ENCODE results near the gene CCDC142.

CCDC142 gene

DNA sequence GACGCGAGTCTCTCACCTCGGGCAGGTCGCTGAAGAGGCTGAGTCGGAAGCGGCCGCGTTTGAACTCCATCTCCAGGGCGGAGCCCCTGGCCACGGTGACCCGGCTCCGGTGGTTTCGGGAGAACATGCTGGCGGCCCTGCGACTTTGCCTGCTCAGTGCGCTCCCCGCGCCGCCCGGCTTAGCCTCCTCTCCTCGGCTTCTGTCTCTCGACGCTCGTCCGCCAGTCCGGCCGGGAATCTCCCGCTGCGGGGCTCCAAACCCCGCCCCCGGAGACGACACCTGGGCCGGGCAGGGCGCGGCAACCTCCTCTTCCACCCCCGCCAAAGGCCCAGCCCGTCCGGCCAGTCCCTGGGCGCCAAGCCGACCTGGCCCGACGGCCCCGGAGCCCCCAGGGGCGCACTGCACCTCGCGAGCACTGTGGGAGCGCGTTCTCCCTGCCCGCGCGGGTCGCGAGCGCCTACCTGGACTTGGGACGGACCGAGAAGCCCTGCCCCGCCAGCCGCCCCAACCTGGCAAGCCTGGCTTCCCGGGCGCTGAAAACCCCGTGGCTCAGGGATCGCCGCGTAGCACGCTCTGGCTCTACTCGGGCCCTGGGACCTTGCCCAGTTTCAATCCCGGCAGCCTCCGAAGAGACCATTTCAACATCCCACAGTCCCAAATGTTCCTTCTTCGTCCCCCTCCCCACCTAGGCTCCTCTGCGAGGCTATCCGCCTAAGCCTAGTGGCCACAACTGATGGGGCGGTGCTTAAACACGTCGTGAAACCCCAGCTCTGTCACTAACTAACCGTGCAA is 40.9 kb downstream of the CCDC142 start, which contains the start of gene RTKN:
RTKN (minus strand) TSS at position 248 of the 793 bp plus-strand sequence; CDS start at position 127, 121 bp downstream.
- H3K4me3 ChIP-seq (ENCODE audit: low read depth in 1 of 2, low read length in 2 of 2), result peak within 1 kb of the TSS; percentile 48 to 88
- no peaks in the 10 kb centered on the region for H3K36me3 ChIP-seq (ENCODE audit: insufficient read depth, low read length)
- peaks cover 0 to 18% of the 10 kb centered on the region in 2 donors for H3K27me3 ChIP-seq (ENCODE audit: control insufficient read depth in 1 of 2, insufficient read depth in 2 of 2, low read length in 2 of 2)
- H3K9me3 ChIP-seq (ENCODE audit: low read length), result no peaks in the 10 kb centered on the region
- H3K4me1 ChIP-seq (ENCODE audit: insufficient read depth, low read length), result peaks cover 12% of the 10 kb centered on the region
- peak within 1 kb of the TSS; percentile 39 for H3K27ac ChIP-seq (ENCODE audit: low read depth, low read length)
- peak within 1 kb of the TSS; percentile 53 for H3K9ac ChIP-seq (ENCODE audit: low read length)

DNA sequence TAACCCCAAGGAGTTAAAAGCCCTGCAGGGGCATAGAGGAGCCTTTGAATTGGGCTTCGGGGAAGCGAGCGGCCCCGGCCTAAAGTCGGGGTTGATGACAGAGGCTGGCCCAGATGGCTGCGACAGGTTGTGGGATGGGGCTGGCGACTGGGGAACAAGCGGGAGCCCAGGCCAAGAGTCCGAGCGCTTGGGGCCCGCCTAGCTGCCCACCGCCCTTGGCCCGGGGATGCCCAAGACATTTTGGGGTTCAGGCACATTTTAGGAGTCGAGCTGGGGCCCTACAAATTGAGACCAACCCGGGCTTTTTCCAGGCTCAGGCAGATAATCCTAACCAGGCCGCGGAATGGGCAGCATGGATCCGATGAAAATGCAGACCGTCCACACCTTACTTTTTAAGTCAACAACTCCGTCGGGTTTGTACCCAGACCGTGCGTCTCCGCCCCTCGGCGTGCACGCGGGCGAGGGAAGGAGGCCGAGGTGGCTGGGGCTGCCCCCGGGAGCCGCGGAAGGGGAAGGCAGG is 41.6 kb downstream of the CCDC142 start:
- Histone ChIP-seq H3K4me1 (ENCODE audit: insufficient read depth, low read length) (peaks cover 12% of the 10 kb centered on the region), H3K27me3 (ENCODE audit: control insufficient read depth in 1 of 2, insufficient read depth in 2 of 2, low read length in 2 of 2) (peaks cover 0 to 18% of the 10 kb centered on the region in 2 donors), H3K27ac (ENCODE audit: low read depth, low read length) (peak overlapping the region; percentile 39), H3K4me3 (ENCODE audit: low read depth in 1 of 2, low read length in 2 of 2) (peak overlapping the region; percentile 48 to 88), H3K9me3 (ENCODE audit: low read length) (no peaks in the 10 kb centered on the region), H3K9ac (ENCODE audit: low read length) (peak overlapping the region; percentile 53), H3K36me3 (ENCODE audit: insufficient read depth, low read length) (no peaks in the 10 kb centered on the region)

GRCh38 chr2:74440378-74441169 is 42.2 kb downstream of the CCDC142 start:
- H3K4me3 ChIP-seq (ENCODE audit: low read depth in 1 of 2, low read length in 2 of 2), result peak overlapping the region; percentile 48 to 88
- H3K36me3 ChIP-seq (ENCODE audit: insufficient read depth, low read length), result peaks cover 5% of the 10 kb centered on the region
- peaks cover 0 to 18% of the 10 kb centered on the region in 2 donors for H3K27me3 ChIP-seq (ENCODE audit: control insufficient read depth in 1 of 2, insufficient read depth in 2 of 2, low read length in 2 of 2)
- peak overlapping the region; percentile 71 for H3K9ac ChIP-seq (ENCODE audit: low read length)
- no peaks in the 10 kb centered on the region for H3K9me3 ChIP-seq (ENCODE audit: low read length)
- peak overlapping the region; percentile 60 for H3K27ac ChIP-seq (ENCODE audit: low read depth, low read length)
- H3K4me1 ChIP-seq (ENCODE audit: insufficient read depth, low read length), result peaks cover 12% of the 10 kb centered on the region

GRCh38 chr2:74439803-74440377 is 42.9 kb downstream of the CCDC142 start:
- no peaks in the 10 kb centered on the region for H3K9me3 ChIP-seq (ENCODE audit: low read length)
- H3K27me3 ChIP-seq (ENCODE audit: control insufficient read depth in 1 of 2, insufficient read depth in 2 of 2, low read length in 2 of 2), result peaks cover 0 to 18% of the 10 kb centered on the region in 2 donors
- peak overlapping the region; percentile 71 for H3K9ac ChIP-seq (ENCODE audit: low read length)
- H3K4me3 ChIP-seq (ENCODE audit: low read depth in 1 of 2, low read length in 2 of 2), result peak overlapping the region; percentile 40 to 88
- H3K27ac ChIP-seq (ENCODE audit: low read depth, low read length), result peak overlapping the region; percentile 60
- peaks cover 12% of the 10 kb centered on the region for H3K4me1 ChIP-seq (ENCODE audit: insufficient read depth, low read length)
- peaks cover 10% of the 10 kb centered on the region for H3K36me3 ChIP-seq (ENCODE audit: insufficient read depth, low read length)

DNA sequence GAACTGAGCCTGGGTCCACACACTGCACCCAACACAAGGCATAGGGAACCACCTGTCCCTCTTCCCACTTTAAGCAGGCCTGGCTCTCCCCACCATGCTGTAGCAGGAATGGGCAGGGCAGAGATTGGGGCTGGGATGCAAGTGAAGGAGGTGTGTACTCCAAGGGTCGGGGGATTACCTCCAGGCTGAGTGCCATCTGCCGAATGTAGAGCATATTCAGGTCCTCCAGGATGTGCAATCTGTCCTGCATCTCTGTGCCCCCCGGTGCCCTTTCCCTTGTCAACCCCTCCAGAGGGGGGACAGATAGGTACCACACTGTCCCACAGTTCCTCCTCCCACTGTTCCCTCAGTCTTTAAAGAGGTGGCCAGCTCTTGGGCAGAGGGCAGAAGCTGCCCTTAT is 43.4 kb downstream of the CCDC142 start:
- Histone ChIP-seq H3K27ac (ENCODE audit: low read depth, low read length) (peak overlapping the region; percentile 60), H3K27me3 (ENCODE audit: control insufficient read depth in 1 of 2, insufficient read depth in 2 of 2, low read length in 2 of 2) (peaks cover 0 to 18% of the 10 kb centered on the region in 2 donors), H3K9me3 (ENCODE audit: low read length) (no peaks in the 10 kb centered on the region), H3K4me3 (ENCODE audit: low read depth in 1 of 2, low read length in 2 of 2) (peak overlapping the region; percentile 40 to 88), H3K36me3 (ENCODE audit: insufficient read depth, low read length) (peaks cover 10% of the 10 kb centered on the region), H3K4me1 (ENCODE audit: insufficient read depth, low read length) (peaks cover 12% of the 10 kb centered on the region), H3K9ac (ENCODE audit: low read length) (peak overlapping the region; percentile 71)

GRCh38 chr2:74438248-74438647 is 44.5 kb downstream of the CCDC142 start:
- peak overlapping the region in 1 of 2 donors; percentile 88 for H3K4me3 ChIP-seq (ENCODE audit: low read depth in 1 of 2, low read length in 2 of 2)
- peaks cover 10% of the 10 kb centered on the region for H3K36me3 ChIP-seq (ENCODE audit: insufficient read depth, low read length)
- no peak overlapping the region for H3K27ac ChIP-seq (ENCODE audit: low read depth, low read length)
- H3K4me1 ChIP-seq (ENCODE audit: insufficient read depth, low read length), result peaks cover 12% of the 10 kb centered on the region
- H3K9ac ChIP-seq (ENCODE audit: low read length), result no peak overlapping the region
- H3K27me3 ChIP-seq (ENCODE audit: control insufficient read depth in 1 of 2, insufficient read depth in 2 of 2, low read length in 2 of 2), result peaks cover 0 to 18% of the 10 kb centered on the region in 2 donors
- no peaks in the 10 kb centered on the region for H3K9me3 ChIP-seq (ENCODE audit: low read length)

DNA sequence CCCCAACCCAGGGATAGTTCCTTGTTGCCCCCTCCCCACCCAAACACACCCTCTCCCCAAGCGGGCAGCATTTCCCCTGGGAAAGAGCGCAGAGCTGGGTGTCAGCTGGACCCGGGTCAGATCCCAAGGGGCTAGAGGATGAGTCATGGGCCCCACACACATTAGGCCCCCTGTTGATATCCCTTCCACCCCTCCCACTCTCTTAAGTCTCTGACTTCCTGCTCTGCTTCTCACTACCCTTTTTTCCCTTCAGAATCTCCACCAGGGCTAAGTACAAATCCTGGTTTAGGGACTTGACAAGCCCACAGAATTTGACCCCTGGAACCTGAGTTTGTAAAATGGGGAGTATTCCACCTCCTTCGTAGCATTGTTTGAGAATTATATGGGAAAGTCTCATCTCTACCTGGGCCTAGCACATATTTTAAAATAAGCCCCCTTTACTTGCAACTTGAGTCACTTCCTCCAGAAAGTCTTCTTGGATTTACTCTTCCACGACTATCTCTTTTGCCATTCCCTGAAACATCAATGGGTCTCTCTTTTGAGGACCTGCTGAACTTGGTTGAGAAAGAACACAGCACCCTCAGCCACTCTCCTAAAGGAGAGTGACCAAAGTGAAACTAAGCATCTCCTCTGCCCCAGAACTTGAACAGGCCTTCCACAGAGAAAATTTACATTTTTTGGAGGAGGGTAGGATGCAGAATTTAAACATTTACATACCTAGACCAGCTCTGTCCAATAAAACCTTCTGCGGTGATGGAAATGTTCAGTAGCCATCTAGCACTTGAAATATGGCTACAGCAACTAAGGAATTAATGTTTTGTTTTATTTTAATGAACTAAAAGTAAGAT is 45.7 kb downstream of the CCDC142 start:
- Histone ChIP-seq H3K27ac (ENCODE audit: low read depth, low read length) (no peak overlapping the region), H3K4me1 (ENCODE audit: insufficient read depth, low read length) (peaks cover 12% of the 10 kb centered on the region), H3K9ac (ENCODE audit: low read length) (no peak overlapping the region), H3K36me3 (ENCODE audit: insufficient read depth, low read length) (peaks cover 17% of the 10 kb centered on the region), H3K9me3 (ENCODE audit: low read length) (no peaks in the 10 kb centered on the region), H3K4me3 (ENCODE audit: low read depth in 1 of 2, low read length in 2 of 2) (no peak overlapping the region), H3K27me3 (ENCODE audit: control insufficient read depth in 1 of 2, insufficient read depth in 2 of 2, low read length in 2 of 2) (peaks cover 0 to 14% of the 10 kb centered on the region in 2 donors)

DNA sequence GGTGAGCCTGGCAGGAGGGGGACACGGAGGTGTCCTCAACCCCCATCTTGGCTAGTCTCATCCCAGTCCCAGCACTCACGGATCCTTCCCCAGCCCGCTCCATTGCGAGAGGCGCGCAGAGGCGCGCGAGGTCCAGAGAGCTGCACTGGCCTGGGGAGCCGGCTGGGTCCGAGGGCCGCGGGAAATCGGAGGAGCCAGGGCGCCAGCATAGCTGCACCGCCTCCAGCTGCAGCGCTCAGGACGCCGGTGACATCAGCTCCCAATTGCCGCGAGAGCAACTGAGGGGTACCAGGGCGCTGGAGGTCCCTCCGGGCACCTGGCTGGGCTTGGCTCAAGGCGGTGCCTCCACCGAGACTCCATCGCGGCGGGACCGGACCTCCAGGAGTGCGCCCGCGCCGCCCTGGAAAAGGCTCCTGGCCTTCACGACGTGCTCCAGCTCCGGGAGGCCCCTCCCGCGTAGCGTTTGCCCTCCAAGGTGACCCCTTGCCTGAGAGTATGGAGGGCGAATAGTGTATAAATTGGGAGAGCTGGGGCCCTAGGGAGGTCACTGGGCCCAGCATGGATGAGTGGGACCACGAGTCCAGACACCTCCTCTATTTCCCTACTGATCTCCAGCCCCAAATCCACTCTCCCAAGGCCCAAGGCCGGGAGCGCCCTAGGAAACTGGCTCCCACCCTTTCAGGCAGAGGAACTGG is 46.5 kb downstream of the CCDC142 start:
- Histone ChIP-seq H3K4me1 (ENCODE audit: insufficient read depth, low read length) (peaks cover 12% of the 10 kb centered on the region), H3K4me3 (ENCODE audit: low read depth in 1 of 2, low read length in 2 of 2) (no peak overlapping the region), H3K36me3 (ENCODE audit: insufficient read depth, low read length) (peaks cover 24% of the 10 kb centered on the region), H3K9ac (ENCODE audit: low read length) (no peak overlapping the region), H3K9me3 (ENCODE audit: low read length) (no peaks in the 10 kb centered on the region), H3K27me3 (ENCODE audit: control insufficient read depth in 1 of 2, insufficient read depth in 2 of 2, low read length in 2 of 2) (peaks cover 0 to 6% of the 10 kb centered on the region in 2 donors), H3K27ac (ENCODE audit: low read depth, low read length) (no peak overlapping the region)

DNA sequence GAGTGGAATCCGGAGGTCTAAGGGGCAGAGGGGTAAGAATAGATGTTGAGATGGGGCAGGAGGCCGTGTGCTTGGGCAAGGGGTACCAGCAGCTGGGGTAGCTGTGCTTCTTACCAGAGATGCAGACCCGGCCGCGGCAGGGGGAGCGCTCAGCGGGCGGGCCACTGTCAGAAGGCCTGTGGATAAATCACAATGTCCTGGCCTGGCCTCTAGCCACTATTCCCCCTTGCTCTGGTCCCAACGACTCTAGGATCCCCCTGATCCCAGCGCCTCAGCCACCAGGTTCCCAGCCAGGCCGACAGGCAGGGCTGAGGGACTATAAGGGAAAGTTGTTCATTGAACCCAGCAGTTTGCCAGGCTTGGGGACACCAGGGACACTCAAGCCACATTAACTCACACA is 52.3 kb downstream of the CCDC142 start:
- H3K4me3 ChIP-seq (ENCODE audit: low read depth in 1 of 2, low read length in 2 of 2), result no peak overlapping the region
- H3K9me3 ChIP-seq (ENCODE audit: low read length), result no peaks in the 10 kb centered on the region
- no peaks in the 10 kb centered on the region for H3K27me3 ChIP-seq (ENCODE audit: control insufficient read depth in 1 of 2, insufficient read depth in 2 of 2, low read length in 2 of 2)
- H3K27ac ChIP-seq (ENCODE audit: low read depth, low read length), result no peak overlapping the region
- no peak overlapping the region for H3K9ac ChIP-seq (ENCODE audit: low read length)
- peaks cover 56% of the 10 kb centered on the region for H3K36me3 ChIP-seq (ENCODE audit: insufficient read depth, low read length)
- no peaks in the 10 kb centered on the region for H3K4me1 ChIP-seq (ENCODE audit: insufficient read depth, low read length)
